Measurements from ENCODE around the gene TMEM9. TPM values are rescaled to one million over a fixed set of nuclear protein-coding genes. Genes with fewer than 3 reads are reported as not detected.

The TMEM9 gene
- polyA plus RNA-seq, 1 donor, result 49.8 TPM

DNA sequence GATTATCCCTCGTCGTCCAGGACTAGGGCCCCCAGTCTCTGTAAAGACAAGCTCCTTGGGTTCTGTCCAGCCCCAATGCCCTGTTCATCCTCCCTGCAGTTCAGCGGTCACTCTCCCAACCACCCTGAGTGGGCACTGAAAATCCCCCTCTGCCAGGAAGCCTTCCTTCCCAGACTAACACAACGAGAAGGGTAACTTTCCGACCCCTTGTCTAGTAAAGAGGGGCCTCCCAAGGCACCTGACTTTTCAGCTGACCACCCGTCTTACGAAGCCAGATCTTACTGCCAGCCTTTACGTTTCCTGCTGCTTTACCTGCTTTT, 13.4 kb downstream of the TMEM9 start:
- Histone ChIP-seq H3K4me3 (ENCODE audit: low read length) (no peak overlapping the region), H3K27ac (ENCODE audit: low read length) (no peak overlapping the region), H3K36me3 (ENCODE audit: control insufficient read depth, insufficient read depth, low read length) (peaks cover 77% of the 10 kb centered on the region), H3K9me3 (ENCODE audit: control insufficient read depth, low read depth, low read length) (no peaks in the 10 kb centered on the region), H3K27me3 (ENCODE audit: control insufficient read depth, insufficient read depth, low read length) (no peaks in the 10 kb centered on the region), H3K4me1 (ENCODE audit: control insufficient read depth, insufficient read depth, low read length) (no peaks in the 10 kb centered on the region)
- no peak for DNase-seq
- no CpG with 5 or more reads among the region's 8 CpGs for WGBS (ENCODE audit: insufficient coverage, low lambda C conversion rate)

DNA sequence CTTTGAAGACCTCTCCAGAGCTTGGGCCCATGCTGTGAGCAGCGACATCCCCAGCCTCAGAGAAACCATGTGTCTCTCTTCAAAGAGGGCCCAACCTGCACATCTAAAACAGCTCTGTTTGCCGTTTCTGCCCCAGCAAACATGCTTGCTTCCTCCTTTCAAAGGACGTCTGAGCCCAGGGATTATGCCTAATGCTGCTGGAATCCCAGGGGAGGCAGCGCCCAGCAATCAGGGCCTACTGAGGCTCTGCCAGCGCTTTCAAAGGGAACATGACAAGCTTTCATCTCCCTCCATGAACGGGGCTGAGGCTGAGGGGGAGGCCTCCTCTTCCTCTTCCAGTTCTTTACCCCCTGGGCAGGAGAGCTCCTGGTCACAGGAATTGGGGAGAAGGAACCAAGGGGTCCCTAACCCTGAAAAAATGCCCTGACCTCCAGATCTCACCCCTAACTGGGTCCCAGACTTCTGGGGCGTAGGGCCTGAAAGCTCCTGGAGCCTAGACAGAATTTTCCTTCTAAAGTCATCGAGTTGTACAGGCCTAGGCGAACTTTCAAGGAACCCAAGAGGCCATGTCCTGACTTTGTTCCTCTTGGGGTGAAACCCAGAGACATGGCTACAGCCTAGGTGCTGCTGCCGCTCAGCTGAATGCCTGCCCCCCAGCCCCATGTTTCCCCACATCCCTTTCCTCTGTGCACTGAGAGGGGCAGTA, 13.9 kb downstream of the TMEM9 start:
- no peak for DNase-seq
- H3K4me1 ChIP-seq (ENCODE audit: control insufficient read depth, insufficient read depth, low read length), result no peaks in the 10 kb centered on the region
- WGBS (ENCODE audit: insufficient coverage, low lambda C conversion rate), result no CpG with 5 or more reads among the region's 10 CpGs
- no peaks in the 10 kb centered on the region for H3K27me3 ChIP-seq (ENCODE audit: control insufficient read depth, insufficient read depth, low read length)
- H3K27ac ChIP-seq (ENCODE audit: low read length), result no peak overlapping the region
- no peaks in the 10 kb centered on the region for H3K9me3 ChIP-seq (ENCODE audit: control insufficient read depth, low read depth, low read length)
- no peak overlapping the region for H3K4me3 ChIP-seq (ENCODE audit: low read length)
- H3K36me3 ChIP-seq (ENCODE audit: control insufficient read depth, insufficient read depth, low read length), result peaks cover 77% of the 10 kb centered on the region

DNA sequence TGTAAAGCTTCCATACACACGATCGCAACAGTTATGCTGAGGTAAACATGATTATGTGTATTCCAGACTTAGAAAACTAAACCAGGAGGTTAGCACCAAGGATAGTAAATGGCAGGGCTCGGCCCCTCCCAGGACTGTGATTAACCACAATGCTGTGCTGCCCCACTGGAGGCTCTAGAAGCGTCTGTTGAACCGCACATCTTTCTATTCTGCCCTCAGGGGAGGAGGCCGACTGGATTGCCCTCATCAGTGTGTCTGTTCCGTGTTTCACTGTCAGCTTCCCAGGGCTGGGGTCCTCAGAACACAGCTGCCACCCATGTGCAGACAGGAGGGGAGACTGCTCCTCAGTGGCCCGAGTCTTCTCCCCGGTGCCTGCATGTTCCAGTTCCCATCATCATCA, 14.5 kb downstream of the TMEM9 start:
- no peak overlapping the region for H3K27ac ChIP-seq (ENCODE audit: low read length)
- WGBS (ENCODE audit: insufficient coverage, low lambda C conversion rate), result no CpG with 5 or more reads among the region's 9 CpGs
- no peak for DNase-seq
- peaks cover 75% of the 10 kb centered on the region for H3K36me3 ChIP-seq (ENCODE audit: control insufficient read depth, insufficient read depth, low read length)
- no peaks in the 10 kb centered on the region for H3K4me1 ChIP-seq (ENCODE audit: control insufficient read depth, insufficient read depth, low read length)
- no peaks in the 10 kb centered on the region for H3K27me3 ChIP-seq (ENCODE audit: control insufficient read depth, insufficient read depth, low read length)
- H3K9me3 ChIP-seq (ENCODE audit: control insufficient read depth, low read depth, low read length), result no peaks in the 10 kb centered on the region
- H3K4me3 ChIP-seq (ENCODE audit: low read length), result no peak overlapping the region

DNA sequence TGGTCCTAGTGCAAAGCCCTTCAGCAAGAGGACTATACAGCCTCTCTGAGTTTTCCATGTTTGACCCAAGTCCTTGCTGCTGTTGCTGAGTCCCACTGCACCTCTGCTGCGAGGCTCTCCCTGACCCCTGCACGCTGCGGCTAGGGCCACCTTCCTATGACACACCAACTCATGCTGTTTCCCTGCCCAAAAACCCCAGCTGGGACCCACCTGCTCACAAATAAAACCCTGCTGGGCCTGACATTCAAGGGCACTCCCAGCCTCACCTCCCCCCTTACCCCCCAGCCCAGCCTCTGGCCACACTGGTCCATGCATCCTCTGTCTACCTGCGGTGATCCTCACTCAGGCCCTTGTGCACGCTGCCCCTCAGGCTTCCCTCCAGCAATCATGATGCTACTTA, 15.0 kb downstream of the TMEM9 start:
- no peaks in the 10 kb centered on the region for H3K27me3 ChIP-seq (ENCODE audit: control insufficient read depth, insufficient read depth, low read length)
- DNase-seq, result no peak
- no peak overlapping the region for H3K4me3 ChIP-seq (ENCODE audit: low read length)
- H3K27ac ChIP-seq (ENCODE audit: low read length), result no peak overlapping the region
- H3K9me3 ChIP-seq (ENCODE audit: control insufficient read depth, low read depth, low read length), result no peaks in the 10 kb centered on the region
- no CpG with 5 or more reads among the region's 5 CpGs for WGBS (ENCODE audit: insufficient coverage, low lambda C conversion rate)
- H3K36me3 ChIP-seq (ENCODE audit: control insufficient read depth, insufficient read depth, low read length), result peaks cover 71% of the 10 kb centered on the region
- no peaks in the 10 kb centered on the region for H3K4me1 ChIP-seq (ENCODE audit: control insufficient read depth, insufficient read depth, low read length)

DNA sequence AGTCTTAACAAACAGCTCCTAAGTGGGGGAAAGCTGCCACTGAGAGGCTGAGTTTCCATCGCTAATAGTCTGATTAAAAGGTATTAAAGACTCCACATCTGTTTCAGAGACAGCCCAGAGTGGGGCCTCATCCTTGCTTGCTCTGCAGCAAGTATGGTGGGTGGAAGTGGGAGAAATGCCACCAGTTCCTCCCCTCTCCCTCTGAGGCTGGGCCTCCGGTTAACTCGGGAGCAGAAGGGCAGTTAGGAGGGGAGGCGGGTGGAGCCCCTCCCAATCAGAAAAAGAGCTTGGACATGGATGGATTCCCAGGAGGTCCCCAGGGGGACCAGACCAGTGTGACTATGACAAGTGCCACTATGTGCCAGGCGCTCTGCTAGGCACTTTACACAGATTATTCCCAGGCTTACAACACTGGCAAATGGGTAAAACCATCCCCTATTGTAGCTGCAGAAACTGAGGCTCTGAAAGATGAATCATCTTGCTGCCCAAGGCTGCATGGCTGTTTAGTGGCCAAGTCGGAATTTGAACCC, 15.9 kb downstream of the TMEM9 start:
- no CpG with 5 or more reads among the region's 6 CpGs for WGBS (ENCODE audit: insufficient coverage, low lambda C conversion rate)
- H3K27ac ChIP-seq (ENCODE audit: low read length), result no peak overlapping the region
- peaks cover 65% of the 10 kb centered on the region for H3K36me3 ChIP-seq (ENCODE audit: control insufficient read depth, insufficient read depth, low read length)
- H3K4me3 ChIP-seq (ENCODE audit: low read length), result no peak overlapping the region
- no peaks in the 10 kb centered on the region for H3K4me1 ChIP-seq (ENCODE audit: control insufficient read depth, insufficient read depth, low read length)
- H3K27me3 ChIP-seq (ENCODE audit: control insufficient read depth, insufficient read depth, low read length), result no peaks in the 10 kb centered on the region
- no peaks in the 10 kb centered on the region for H3K9me3 ChIP-seq (ENCODE audit: control insufficient read depth, low read depth, low read length)
- no peak for DNase-seq

DNA sequence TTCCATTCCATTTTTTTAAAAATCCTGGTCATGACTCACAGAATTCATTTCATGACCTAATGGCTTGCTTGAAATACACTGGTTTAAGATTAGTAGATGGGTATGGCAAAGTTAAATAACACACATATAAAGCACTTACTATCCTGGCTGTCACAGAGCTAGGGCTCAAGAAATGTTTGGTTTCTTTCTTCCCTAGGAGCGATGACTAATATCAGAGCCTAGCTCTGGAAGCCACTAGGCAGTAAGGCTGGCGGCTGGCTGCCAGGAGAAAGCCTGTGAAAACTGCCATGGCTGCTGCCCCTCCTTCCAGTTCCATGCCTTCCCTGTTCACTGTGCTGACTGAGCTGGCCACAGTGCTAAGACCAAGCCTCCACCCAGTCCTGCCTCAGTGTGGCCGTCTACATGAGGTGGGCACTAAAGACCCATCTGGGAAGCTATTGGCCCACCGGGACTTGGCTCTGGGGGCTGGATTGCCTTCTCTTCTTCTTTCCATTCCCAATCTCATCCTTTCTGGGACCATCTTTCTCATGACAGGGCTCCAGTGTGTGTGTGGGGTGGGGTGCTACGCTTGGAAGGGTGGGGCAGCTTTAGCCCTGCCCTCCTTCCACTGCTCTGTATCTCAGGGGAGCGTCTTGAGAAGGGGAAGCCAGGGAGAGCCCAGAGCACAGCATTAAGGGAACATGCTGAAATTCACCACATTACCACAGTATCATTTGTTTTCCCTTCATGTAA, 16.5 kb downstream of the TMEM9 start:
- WGBS (ENCODE audit: insufficient coverage, low lambda C conversion rate), result no CpG with 5 or more reads among the region's 6 CpGs

DNA sequence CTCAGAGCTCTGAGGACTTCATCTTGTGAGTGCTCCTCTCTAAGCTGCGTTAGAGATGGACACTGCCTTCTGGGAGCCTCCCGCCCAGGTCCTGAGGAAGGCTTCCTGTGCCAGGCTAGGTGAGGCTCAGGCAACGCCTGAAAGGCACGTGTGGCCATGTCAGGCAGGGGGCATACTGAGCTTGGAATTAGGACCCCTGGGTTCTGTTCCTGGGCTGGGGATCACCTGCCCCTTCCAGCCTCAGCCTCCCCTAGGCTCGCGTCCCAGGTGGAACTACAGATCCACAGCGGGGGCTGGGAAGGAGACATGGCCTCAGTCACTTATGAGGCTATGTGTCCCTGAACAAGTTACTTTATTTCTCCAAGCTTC, 17.3 kb downstream of the TMEM9 start:
- WGBS (ENCODE audit: insufficient coverage, low lambda C conversion rate), result no CpG with 5 or more reads among the region's 7 CpGs
- Histone ChIP-seq H3K27me3 (ENCODE audit: control insufficient read depth, insufficient read depth, low read length) (no peaks in the 10 kb centered on the region), H3K9me3 (ENCODE audit: control insufficient read depth, low read depth, low read length) (no peaks in the 10 kb centered on the region), H3K36me3 (ENCODE audit: control insufficient read depth, insufficient read depth, low read length) (peaks cover 53% of the 10 kb centered on the region), H3K4me1 (ENCODE audit: control insufficient read depth, insufficient read depth, low read length) (no peaks in the 10 kb centered on the region), H3K4me3 (ENCODE audit: low read length) (no peak overlapping the region), H3K27ac (ENCODE audit: low read length) (no peak overlapping the region)
- DNase-seq, result no peak

More for the DNA sequence above, 16.5 kb downstream of the TMEM9 start:
- Histone ChIP-seq H3K4me3 (ENCODE audit: low read length) (no peak overlapping the region), H3K27me3 (ENCODE audit: control insufficient read depth, insufficient read depth, low read length) (no peaks in the 10 kb centered on the region), H3K27ac (ENCODE audit: low read length) (no peak overlapping the region), H3K4me1 (ENCODE audit: control insufficient read depth, insufficient read depth, low read length) (no peaks in the 10 kb centered on the region), H3K9me3 (ENCODE audit: control insufficient read depth, low read depth, low read length) (no peaks in the 10 kb centered on the region), H3K36me3 (ENCODE audit: control insufficient read depth, insufficient read depth, low read length) (peaks cover 59% of the 10 kb centered on the region)
- no peak for DNase-seq

DNA sequence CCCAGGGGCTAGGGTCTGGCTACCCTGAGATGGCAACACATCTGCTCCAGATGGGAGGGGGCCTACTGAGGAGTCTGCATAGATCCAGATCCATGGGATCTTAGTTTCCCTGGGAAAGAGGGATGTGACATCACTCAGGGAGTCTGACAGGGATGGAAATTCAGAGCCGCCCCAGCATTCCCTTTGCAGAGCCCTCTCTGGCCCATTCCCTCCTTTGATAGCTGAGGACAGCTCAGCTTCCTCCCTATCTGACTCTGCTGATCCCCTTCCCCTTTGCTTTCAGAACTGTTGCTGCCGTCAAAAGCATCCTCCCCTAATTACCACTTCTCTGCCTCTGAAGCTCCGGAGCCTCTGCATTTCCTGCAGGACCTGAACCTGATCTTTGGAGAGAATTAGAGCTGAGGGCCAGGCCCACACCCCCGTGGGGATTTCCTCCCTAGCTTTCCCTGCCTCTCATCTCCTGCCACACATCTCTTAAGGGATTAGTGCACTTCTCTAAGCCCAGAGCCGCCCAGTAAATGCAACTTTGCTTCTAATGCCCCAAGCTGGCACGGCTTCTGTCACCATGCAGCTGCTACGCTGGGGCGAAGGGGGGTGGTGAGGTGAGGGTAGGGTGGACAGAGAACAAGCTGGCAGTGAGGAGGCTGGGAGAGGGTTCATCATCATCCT, 17.8 kb downstream of the TMEM9 start:
- WGBS (ENCODE audit: insufficient coverage, low lambda C conversion rate), result no CpG with 5 or more reads among the region's 8 CpGs

DNA sequence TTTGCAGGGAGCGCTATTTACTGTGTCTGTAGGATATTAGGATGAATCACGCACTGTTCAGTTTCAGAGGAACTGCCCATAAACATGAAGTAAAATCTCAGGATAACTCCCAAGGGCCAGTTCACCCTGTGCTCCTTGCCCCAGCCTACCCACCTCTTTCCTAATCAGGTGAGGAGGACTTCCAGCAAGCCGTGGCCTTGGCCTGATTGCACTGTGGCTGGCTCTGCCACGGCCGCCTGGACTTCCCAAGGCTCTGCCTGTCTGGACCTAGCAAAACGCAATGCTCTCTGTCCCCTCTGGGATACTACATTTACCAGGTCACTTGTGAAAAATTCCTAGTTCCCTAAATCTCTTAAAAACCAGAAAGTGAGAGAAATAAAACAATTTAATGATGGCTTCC, 19.9 kb downstream of the TMEM9 start:
- no peak overlapping the region for H3K27ac ChIP-seq (ENCODE audit: low read length)
- H3K4me1 ChIP-seq (ENCODE audit: control insufficient read depth, insufficient read depth, low read length), result no peaks in the 10 kb centered on the region
- no peaks in the 10 kb centered on the region for H3K9me3 ChIP-seq (ENCODE audit: control insufficient read depth, low read depth, low read length)
- DNase-seq, result no peak
- peaks cover 31% of the 10 kb centered on the region for H3K36me3 ChIP-seq (ENCODE audit: control insufficient read depth, insufficient read depth, low read length)
- WGBS (ENCODE audit: insufficient coverage, low lambda C conversion rate), result no CpG with 5 or more reads among the region's 6 CpGs
- no peak overlapping the region for H3K4me3 ChIP-seq (ENCODE audit: low read length)
- no peaks in the 10 kb centered on the region for H3K27me3 ChIP-seq (ENCODE audit: control insufficient read depth, insufficient read depth, low read length)

More for the DNA sequence above, 17.8 kb downstream of the TMEM9 start:
- DNase-seq, result no peak
- Histone ChIP-seq H3K4me3 (ENCODE audit: low read length) (no peak overlapping the region), H3K36me3 (ENCODE audit: control insufficient read depth, insufficient read depth, low read length) (peaks cover 49% of the 10 kb centered on the region), H3K27ac (ENCODE audit: low read length) (no peak overlapping the region), H3K9me3 (ENCODE audit: control insufficient read depth, low read depth, low read length) (no peaks in the 10 kb centered on the region), H3K4me1 (ENCODE audit: control insufficient read depth, insufficient read depth, low read length) (no peaks in the 10 kb centered on the region), H3K27me3 (ENCODE audit: control insufficient read depth, insufficient read depth, low read length) (no peaks in the 10 kb centered on the region)

DNA sequence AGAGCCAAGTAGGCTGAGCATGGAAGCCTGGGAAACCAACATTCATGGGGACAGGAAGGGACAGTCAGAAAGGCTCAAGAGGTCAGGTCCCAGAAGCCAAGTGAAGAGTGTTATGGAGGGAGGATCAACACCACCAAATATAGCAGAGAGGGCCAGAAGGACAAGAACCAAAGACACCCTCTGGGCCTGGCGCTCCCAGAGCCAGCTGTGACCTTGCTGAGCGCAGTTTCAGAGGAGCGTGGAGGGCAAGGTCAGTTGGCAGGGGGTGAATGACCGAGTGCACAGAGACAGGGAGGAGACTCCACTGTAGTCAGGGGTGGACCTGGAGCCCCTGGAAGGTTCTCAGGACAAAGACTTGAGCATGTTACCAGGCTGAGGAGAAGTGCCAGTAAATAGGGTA, 22.9 kb downstream of the TMEM9 start:
- H3K36me3 ChIP-seq (ENCODE audit: control insufficient read depth, insufficient read depth, low read length), result peaks cover 17% of the 10 kb centered on the region
- H3K4me3 ChIP-seq (ENCODE audit: low read length), result no peak overlapping the region
- peaks cover 3% of the 10 kb centered on the region for H3K4me1 ChIP-seq (ENCODE audit: control insufficient read depth, insufficient read depth, low read length)
- no peak for DNase-seq
- no peaks in the 10 kb centered on the region for H3K27me3 ChIP-seq (ENCODE audit: control insufficient read depth, insufficient read depth, low read length)
- no CpG with 5 or more reads among the region's 4 CpGs for WGBS (ENCODE audit: insufficient coverage, low lambda C conversion rate)
- H3K9me3 ChIP-seq (ENCODE audit: control insufficient read depth, low read depth, low read length), result no peaks in the 10 kb centered on the region
- H3K27ac ChIP-seq (ENCODE audit: low read length), result no peak overlapping the region
